GM12872 (cell line): Measurements from ENCODE around the gene SLC25A24.

Experiments
- TF ChIP-seq, protein P1 (sequence below): IDR thresholded peaks from 3 replicates; pipeline ENCODE4 v1.5.1; 2011; ENCODE audit warnings: low read depth, mild to moderate bottlenecking, low read length, moderate library complexity; ENCODE audit not compliant: insufficient read depth

The SLC25A24 gene

DNA sequence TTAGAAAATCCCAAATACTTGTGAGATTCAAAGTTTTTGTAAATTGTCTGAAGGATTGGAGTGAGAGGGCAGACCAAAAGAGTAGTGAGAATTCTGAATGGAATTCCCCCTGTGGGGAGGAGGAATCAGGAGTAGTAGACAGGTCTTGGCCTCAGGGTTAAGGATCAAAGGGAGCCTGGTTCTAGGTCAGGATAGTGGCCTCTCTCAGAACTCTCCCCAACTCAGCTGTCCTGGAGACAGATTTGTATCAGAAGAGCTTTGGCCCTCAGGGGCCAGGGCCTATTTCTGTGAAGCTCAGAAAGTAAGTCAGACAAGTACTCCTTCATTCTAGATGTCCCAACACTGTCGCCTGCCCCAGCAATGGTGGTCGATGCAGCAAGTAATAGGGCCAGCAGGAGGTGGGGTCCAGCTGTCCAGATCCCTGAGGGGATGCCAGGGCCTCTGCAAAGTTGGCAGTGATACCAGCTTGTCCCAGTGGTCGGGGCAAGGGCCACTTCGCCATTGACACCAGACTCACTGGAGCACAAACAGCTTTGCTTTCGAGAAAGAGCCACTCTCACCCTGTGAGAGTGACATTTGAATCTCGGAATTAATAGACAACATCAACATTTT is 115.2 kb downstream of the SLC25A24 start:
- TF ChIP-seq, protein P1, sequence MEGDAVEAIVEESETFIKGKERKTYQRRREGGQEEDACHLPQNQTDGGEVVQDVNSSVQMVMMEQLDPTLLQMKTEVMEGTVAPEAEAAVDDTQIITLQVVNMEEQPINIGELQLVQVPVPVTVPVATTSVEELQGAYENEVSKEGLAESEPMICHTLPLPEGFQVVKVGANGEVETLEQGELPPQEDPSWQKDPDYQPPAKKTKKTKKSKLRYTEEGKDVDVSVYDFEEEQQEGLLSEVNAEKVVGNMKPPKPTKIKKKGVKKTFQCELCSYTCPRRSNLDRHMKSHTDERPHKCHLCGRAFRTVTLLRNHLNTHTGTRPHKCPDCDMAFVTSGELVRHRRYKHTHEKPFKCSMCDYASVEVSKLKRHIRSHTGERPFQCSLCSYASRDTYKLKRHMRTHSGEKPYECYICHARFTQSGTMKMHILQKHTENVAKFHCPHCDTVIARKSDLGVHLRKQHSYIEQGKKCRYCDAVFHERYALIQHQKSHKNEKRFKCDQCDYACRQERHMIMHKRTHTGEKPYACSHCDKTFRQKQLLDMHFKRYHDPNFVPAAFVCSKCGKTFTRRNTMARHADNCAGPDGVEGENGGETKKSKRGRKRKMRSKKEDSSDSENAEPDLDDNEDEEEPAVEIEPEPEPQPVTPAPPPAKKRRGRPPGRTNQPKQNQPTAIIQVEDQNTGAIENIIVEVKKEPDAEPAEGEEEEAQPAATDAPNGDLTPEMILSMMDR = no peak
